Kidney (tissue), 14 donors: ENCODE results near the gene ADAMTS6. TPM values are rescaled to one million over a fixed set of nuclear protein-coding genes. Genes with fewer than 3 reads are reported as not detected.
A peak's percentile ranks its signal among the peaks of the same experiment; 100 is the strongest.

Experiments
- DNase-seq, 5 donors: peaks; one replicate each; pipeline ENCODE4 v3.0.0-alpha.2; 2013 to 2020
- FAIRE-seq: peaks from 2 replicates; lab custom pipeline; 2012; peaks lifted over from hg19 to GRCh38; lab: Jason Lieb, UNC
- H3K27ac ChIP-seq, 2 donors: one replicate each; pipeline ENCODE4 v1.7.0; 2013; ENCODE audit warnings: low read depth in 2 of 2, low read length in 2 of 2, inconsistent platforms in 1 of 2
- H3K27me3 ChIP-seq: one replicate; pipeline ENCODE4 v1.7.1; 2013; ENCODE audit warnings: low read length, inconsistent platforms; ENCODE audit not compliant: control insufficient read depth, insufficient read depth
- H3K36me3 ChIP-seq, 3 donors: one replicate each; pipeline versions ENCODE4 v1.7.0 to v1.7.1; 2013; ENCODE audit warnings: low read length in 3 of 3, control low read depth in 1 of 3, inconsistent platforms in 1 of 3; ENCODE audit not compliant: insufficient read depth in 3 of 3, control insufficient read depth in 2 of 3
- H3K4me1 ChIP-seq, 3 donors: one replicate each; pipeline versions ENCODE4 v1.7.0 to v1.7.1; 2013; ENCODE audit warnings: low read length in 3 of 3, inconsistent platforms in 1 of 3, low read depth in 1 of 3; ENCODE audit not compliant: control insufficient read depth in 2 of 3, insufficient read depth in 2 of 3
- H3K4me3 ChIP-seq, 3 donors: one replicate each; pipeline versions ENCODE4 v1.7.0 to v1.8.1; 2013; ENCODE audit warnings: low read length in 3 of 3, control low read depth in 1 of 3, inconsistent platforms in 1 of 3
- H3K9ac ChIP-seq, 3 donors: one replicate each; pipeline versions ENCODE4 v1.7.0 to v1.7.1; 2013; ENCODE audit warnings: low read length in 3 of 3, control low read depth in 1 of 3, inconsistent platforms in 1 of 3
- H3K9me3 ChIP-seq, 3 donors: one replicate each; pipeline versions ENCODE4 v1.7.0 to v1.7.1; 2013; ENCODE audit warnings: low read length in 3 of 3, control low read depth in 1 of 3, inconsistent platforms in 1 of 3; ENCODE audit not compliant: control insufficient read depth in 2 of 3, insufficient read depth in 1 of 3
- intact Hi-C: fragments of 100-400 bp; cut with DNase I; formaldehyde crosslinking; loops from one replicate; pipeline ENCODE4 v1.11.1; 2022
- polyA plus RNA-seq: library from polyadenylated mRNA; stranded (reverse); fragments of 350-450 nt; fragmentation: Illumina TruSeq; extraction: RNeasy Lipid Tissue Mini Kit (QIAGEN cat#74804); gene quantifications from one replicate; pipeline ENCODE4 v1.2.3, GENCODE V29; 2014; ENCODE audit warnings: low read depth, low replicate concordance; ENCODE audit not compliant: insufficient read depth
- total RNA-seq: library from RNA; stranded (reverse); fragmentation: NEBNext Ultra II Directional; extraction: Animal tissue kit (Norgen Biotek cat#: 25700); gene quantifications from one replicate; pipeline ENCODE4 v1.2.1, GENCODE V29; 2021
- TF ChIP-seq, protein P1 (sequence below): IDR thresholded peaks from 3 replicates; pipeline ENCODE4 v1.5.1; 2012; ENCODE audit warnings: mild to moderate bottlenecking, moderate library complexity, borderline replicate concordance; ENCODE audit not compliant: insufficient read depth; ENCODE audit errors: extremely low read depth
- donor health status: control.
- donor health status: control.
- donor health status: control.
- donor health status: control.
- donor health status: control.
- donor health status: DM: yes; HTN: yes; CAD: no.
- donor health status: Normal renal cell carcinoma (clear cell type).

Gene ADAMTS6
- total and polyA plus RNA-seq, 2 donors from 2014 or later: 0.32 to 6.7 TPM

DNA sequence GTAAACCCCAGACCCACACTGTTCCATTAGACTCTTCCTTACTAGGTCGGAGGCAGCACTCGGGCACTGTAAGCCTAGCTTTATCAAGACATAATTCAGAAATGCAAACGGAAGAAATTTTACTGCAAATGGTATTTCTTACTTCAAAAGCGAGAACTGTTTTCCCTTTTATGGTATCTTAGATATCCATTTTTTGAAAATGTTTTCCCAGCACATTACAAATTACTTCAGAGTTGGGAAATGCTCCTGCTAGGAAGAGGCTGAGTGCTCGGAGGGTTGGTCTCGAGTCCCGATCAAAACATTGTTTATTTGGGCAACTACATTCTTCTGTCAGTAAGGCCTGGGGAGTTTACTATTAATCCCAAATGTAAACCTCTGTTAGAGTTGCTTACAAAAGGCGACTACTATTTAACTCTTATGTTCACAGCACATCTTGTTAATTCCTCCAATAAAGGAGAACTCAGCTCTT lies 380.1 kb downstream of the ADAMTS6 start:
- H3K9ac ChIP-seq: no peak overlapping the region

DNA sequence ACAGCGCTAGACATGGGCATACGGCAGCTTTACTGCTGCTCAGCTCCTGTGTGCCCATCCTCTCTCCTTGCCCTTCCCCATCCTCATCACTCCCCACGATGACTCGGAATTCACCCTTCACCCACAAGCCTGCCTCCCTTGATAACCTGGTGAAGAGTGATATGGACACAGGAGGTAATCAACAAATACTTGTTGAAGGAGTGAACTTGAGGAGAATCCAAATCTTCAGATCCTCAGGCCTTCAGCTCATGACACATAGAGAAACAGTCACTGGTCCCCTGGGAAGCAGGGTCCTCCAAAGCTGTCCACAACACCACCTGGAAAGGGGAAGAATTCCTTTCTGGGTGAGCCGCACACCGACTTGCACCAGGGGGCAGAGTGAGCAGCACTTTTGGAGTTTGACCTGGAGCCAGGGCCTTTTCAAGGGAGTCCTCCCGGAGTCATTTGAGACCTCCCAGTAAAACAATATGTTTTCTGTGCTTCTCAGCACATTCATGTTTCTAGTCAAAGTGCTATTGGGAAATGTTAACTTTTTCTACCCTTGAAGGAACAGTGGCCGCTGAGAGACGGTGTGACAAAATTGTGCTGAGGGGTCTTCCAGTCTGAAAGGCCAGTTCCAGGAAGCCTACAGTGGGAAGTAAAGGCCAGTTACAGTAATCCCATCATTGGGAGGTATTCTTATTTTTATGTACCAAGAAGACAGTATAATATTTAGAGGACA lies 380.6 kb downstream of the ADAMTS6 start:
- intact Hi-C loops: no loop called here
- DNase-seq (peak in 4 of 5 donors; percentile 80 to 86 (median 83)), FAIRE-seq (no peak)
- peaks cover 0 to 6% (median 0%) of the 10 kb centered on the region in 3 donors for H3K4me1 ChIP-seq
- H3K4me3 ChIP-seq: no peak overlapping the region
- H3K27ac ChIP-seq: no peak overlapping the region
- no peaks in the 10 kb centered on the region for H3K27me3 ChIP-seq
- H3K9me3 ChIP-seq: no peaks in the 10 kb centered on the region
- TF ChIP-seq, protein P1, sequence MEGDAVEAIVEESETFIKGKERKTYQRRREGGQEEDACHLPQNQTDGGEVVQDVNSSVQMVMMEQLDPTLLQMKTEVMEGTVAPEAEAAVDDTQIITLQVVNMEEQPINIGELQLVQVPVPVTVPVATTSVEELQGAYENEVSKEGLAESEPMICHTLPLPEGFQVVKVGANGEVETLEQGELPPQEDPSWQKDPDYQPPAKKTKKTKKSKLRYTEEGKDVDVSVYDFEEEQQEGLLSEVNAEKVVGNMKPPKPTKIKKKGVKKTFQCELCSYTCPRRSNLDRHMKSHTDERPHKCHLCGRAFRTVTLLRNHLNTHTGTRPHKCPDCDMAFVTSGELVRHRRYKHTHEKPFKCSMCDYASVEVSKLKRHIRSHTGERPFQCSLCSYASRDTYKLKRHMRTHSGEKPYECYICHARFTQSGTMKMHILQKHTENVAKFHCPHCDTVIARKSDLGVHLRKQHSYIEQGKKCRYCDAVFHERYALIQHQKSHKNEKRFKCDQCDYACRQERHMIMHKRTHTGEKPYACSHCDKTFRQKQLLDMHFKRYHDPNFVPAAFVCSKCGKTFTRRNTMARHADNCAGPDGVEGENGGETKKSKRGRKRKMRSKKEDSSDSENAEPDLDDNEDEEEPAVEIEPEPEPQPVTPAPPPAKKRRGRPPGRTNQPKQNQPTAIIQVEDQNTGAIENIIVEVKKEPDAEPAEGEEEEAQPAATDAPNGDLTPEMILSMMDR: peak; percentile 72
- no peak overlapping the region for H3K9ac ChIP-seq
- H3K36me3 ChIP-seq: no peaks in the 10 kb centered on the region

More for the DNA sequence above, 380.1 kb downstream of the ADAMTS6 start:
- Histone ChIP-seq H3K27ac (no peak overlapping the region), H3K9me3 (no peaks in the 10 kb centered on the region), H3K4me1 (peaks cover 0 to 6% (median 0%) of the 10 kb centered on the region in 3 donors), H3K4me3 (no peak overlapping the region), H3K36me3 (no peaks in the 10 kb centered on the region), H3K27me3 (no peaks in the 10 kb centered on the region)
- TF ChIP-seq, protein P1: no peak
- intact Hi-C loops: no loop called here
- DNase-seq (no peak), FAIRE-seq (no peak)

Other genes with a start within 250 kb of the ADAMTS6 start
- gene CENPK, start 81.2 kb upstream of the ADAMTS6 start, total RNA-seq: 3.5 TPM
- not detected for gene CENPK, start 81.2 kb upstream of the ADAMTS6 start, polyA plus RNA-seq
- gene PPWD1, start 81.4 kb upstream of the ADAMTS6 start, total RNA-seq: 29.7 TPM
- gene PPWD1, start 81.4 kb upstream of the ADAMTS6 start, polyA plus RNA-seq: 16.5 TPM
- gene TRIM23, start 142.4 kb upstream of the ADAMTS6 start, total RNA-seq: 15.2 TPM
- gene TRIM23, start 142.4 kb upstream of the ADAMTS6 start, polyA plus RNA-seq: 4.4 TPM
- gene SHLD3, start 143.1 kb upstream of the ADAMTS6 start, total RNA-seq: 2.5 TPM
- gene SHLD3, start 143.1 kb upstream of the ADAMTS6 start, polyA plus RNA-seq: 2.5 TPM
- 24.3 TPM for gene TRAPPC13, start 143.1 kb upstream of the ADAMTS6 start, total RNA-seq
- 22.0 TPM for gene TRAPPC13, start 143.1 kb upstream of the ADAMTS6 start, polyA plus RNA-seq
- gene SGTB, start 240.2 kb upstream of the ADAMTS6 start, total RNA-seq: 8.8 TPM
- 1.6 TPM for gene SGTB, start 240.2 kb upstream of the ADAMTS6 start, polyA plus RNA-seq
- gene NLN, start 240.3 kb upstream of the ADAMTS6 start, total RNA-seq: 25.0 TPM
- gene NLN, start 240.3 kb upstream of the ADAMTS6 start, polyA plus RNA-seq: 6.2 TPM